NOMO-1 treated with DMSO at 0.1 percent for 48 hours (cell line): ENCODE data around the gene ZNF324.
A peak's percentile ranks its signal among the peaks of the same experiment; 100 is the strongest.
"Not testable (repeated sequence)": the region's sequence is repeated elsewhere in the genome, so short reads cannot be mapped to it uniquely, and the experiment has no call there.

Experiments used
- DNase-seq: peaks from one replicate; lab custom pipeline; 2025; ENCODE audit not compliant: unreplicated experiment; lab: John Stamatoyannopoulos, UW

Gene ZNF324

GRCh38 chr19:58498316-58499020, 31.6 kb downstream of the ZNF324 start:
- no peak for DNase-seq

GRCh38 chr19:58499021-58499927, 32.4 kb downstream of the ZNF324 start:
- peak; percentile 96 for DNase-seq

DNA sequence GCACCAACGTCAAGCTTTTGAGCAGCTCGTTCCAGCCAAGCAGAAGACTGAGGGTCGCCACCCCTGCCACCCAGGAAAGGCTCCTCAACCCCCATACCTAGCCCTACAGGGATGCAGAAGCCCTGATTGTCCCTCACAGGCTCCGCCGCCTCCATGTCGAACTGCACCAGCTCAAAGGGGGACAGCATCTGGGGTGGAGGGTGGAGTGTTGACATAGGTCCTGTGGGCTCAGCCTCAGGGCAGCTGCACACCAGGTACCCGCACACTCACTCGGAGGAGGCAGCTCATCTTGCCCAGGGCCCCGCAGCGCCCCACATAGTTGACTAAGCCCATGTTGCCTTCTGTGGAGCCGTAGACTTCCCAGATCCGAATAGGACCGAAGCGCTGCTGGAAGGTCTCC, 33.4 kb downstream of the ZNF324 start:
- no peak for DNase-seq

GRCh38 chr19:58507602-58508223, 40.8 kb downstream of the ZNF324 start:
- DNase-seq = not testable (repeated sequence)

DNA sequence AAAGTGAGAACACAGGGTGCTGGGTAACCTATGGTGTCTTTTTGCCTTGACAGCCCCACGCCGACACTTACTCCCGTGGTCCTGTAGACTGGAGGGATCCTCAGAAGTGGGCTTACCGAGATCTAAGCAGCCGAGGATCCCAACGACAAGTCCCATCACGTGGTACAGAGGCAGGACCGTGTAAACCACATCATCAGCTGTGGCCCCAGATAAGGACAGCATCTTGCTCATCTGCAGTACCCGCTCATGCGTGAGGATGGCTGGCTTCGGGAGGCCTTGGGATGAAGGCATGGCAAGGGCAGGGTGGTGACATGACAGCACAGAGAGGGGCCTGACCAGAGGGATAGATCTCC, 42.8 kb downstream of the ZNF324 start:
- no peak for DNase-seq

GRCh38 chr19:58510084-58510862, 43.4 kb downstream of the ZNF324 start:
- DNase-seq = no peak

GRCh38 chr19:58511353-58512208, 44.7 kb downstream of the ZNF324 start, which contains the start of gene SLC27A5:
Gene SLC27A5, minus strand, starts transcription at chr19:58511992. Its CDS starts 37 bp downstream, at chr19:58511955.
- DNase-seq = no peak

- no peak for DNase-seq
Measured at GRCh38 chr19:58513213-58513693, 46.4 kb downstream of the ZNF324 start.

GRCh38 chr19:58513694-58514563, 47.0 kb downstream of the ZNF324 start:
- peak; percentile 89 for DNase-seq

DNA sequence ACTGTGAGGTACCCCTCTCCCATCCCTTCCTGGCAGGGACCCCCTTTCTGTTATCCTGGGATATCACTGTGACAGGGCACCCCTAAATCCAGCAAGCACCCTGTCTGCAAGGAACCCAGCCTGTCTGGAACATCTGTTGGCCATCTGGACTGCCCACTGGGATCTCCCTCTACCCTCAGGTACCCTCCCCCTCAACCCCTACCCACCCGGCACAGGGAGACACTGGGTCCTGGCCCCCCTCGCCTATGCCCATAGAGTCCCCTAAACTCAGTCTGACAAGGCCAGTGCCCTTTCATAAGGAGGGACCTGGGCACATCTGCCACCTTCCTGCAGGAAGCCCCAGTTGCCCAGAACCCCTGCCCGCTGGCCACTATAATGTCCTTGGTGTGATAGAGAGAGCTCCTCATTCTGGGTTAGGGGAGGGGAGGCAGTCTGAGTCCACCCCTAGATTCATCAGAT, 47.7 kb downstream of the ZNF324 start:
- DNase-seq = no peak

DNA sequence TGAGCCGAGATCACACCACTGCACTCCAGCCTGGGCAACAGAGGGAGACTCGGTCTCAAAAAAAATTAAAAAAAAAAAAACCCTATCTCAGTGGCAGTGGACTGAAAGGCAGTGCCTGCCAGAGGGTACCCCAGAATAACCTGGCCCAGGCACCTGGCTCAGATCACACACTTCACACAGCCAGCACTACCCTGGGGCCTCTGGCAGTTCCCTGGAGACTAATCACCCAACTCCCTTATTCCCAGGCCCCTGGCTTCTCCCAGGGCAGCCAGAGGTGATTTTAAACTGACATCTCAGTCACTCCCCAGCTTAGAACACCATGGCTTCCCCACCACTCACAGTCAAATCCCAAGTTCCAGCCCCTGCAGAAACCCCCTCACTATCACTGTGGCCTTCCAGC, 48.4 kb downstream of the ZNF324 start:
- no peak for DNase-seq

- DNase-seq = no peak
Measured at GRCh38 chr19:58516246-58516836, 49.5 kb downstream of the ZNF324 start.

DNA sequence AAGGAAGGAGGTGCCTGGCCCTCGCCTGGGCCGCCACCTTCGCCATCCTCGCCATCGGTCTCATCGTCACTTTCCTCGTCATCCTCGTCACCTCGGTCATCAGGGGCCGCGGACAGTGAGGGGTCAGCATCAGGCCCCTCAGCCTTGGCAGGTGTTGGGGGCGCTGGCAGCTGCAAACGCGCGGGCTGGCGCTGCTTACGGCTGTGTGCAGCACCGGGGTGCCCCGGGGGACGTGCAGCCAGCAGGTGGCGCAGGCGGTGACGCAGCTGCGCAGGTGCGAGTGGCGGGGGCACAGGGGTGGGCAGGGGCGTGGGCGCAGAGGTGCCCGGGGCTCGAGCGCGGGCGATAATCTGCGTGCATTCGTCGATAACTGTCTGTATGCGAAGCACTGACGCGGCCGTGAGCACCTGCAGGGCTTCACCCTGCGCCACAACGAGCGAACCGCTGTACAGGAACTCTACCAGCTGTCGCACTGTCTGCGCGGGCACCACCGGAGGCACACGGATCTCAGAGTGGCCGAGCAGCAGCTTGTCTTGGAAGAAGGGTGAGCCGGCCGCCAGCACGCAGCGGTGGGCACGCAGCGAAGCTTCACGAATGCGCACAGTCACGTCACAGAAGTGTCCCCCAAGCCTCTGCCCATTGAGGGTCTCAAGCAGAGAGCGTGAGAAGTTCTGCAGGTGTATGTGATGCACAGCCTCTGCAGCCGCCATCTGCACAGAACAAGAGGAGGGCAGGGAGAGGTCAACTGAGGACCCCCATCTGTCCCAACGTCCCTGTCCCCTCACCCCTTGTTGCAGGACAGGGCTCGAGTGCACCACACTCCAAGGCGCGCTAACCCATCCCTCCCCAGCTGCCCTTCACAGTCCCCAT, 50.3 kb downstream of the ZNF324 start:
- no peak for DNase-seq

DNA sequence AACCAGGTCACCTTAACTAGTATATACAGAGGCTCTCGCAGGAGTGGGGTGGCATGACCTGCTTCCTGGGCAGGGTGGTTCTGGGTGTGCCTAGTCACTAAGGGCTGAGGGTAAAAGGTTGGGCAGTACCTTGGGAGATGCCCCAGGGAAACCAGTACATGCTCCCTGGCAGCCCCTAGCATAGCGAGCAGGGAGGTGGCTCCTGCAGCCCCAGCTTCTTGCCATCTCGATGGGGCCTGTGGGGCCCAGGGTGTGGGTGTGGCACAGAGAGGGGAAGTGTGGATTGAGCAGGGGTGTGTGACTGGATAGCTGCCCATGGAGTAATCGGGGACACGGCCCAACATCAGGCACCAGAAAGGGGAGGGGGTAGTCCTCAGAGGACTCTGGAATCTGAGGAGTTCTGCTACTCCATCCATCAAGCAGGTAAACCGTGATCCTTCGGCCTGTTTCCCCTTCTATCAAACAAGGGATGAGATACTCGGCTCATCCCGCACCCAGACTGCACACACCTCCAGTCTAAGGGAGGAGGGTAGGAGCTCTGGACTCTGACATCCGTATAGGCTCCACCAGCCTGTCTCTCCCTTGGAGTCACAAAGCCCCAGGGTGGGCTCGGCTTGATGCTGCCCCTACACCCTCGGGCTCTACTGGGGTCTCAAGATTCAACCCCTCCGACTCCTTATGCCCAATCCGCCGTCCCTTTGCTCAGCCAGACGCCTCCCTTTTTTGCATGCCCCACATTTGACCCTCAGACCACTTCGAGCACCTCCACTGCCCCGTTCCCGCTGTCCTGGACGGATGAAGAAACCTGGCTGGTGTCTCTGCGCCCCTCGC, 51.6 kb downstream of the ZNF324 start:
- DNase-seq = peak; percentile 73

DNA sequence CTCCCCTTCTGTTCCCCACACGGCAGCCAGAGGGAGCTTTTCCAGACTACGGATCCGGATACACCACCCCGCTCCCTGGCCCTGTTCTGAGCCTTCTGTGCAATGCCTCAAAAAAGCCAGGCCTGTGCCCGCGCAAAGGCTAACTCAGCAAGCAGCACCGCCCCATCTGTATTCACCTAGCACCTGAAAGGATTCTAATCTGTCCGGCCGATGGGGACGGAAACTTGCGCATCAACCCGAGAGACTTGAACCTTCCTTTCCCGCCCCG, 52.1 kb downstream of the ZNF324 start:
- peak; percentile 59 for DNase-seq

GRCh38 chr19:58519355-58520256, 52.7 kb downstream of the ZNF324 start, which contains the start of gene ZBTB45:
Gene ZBTB45, minus strand, starts transcription at chr19:58519810. Its CDS starts 2,137 bp downstream, at chr19:58517673.
- DNase-seq = peak; percentile 97
